Panc1 (cell line): ENCODE data around the gene CD164L2.

Source experiments
- CTCF ChIP-seq: fragments of 450-650 bp; IDR thresholded peaks from 2 replicates; pipeline ENCODE4 v1.5.1; 2017; ENCODE audit warnings: mild to moderate bottlenecking
- TCF7L2 ChIP-seq: IDR thresholded peaks from 2 replicates; pipeline ENCODE4 v1.6.1; 2011; ENCODE audit warnings: mild to moderate bottlenecking, low read depth, low read length, inconsistent platforms

- no peak for TF ChIP-seq CTCF
- TF ChIP-seq TCF7L2, result no peak
Measured at GRCh38 chr1:27383661-27384060, 528 bp upstream of the CD164L2 start.
